NB4 (cell line): ENCODE measurements around the gene TMEM267.
A peak's percentile ranks its signal among the peaks of the same experiment; 100 is the strongest.

ENCODE experiments used
- MYC ChIP-seq: IDR thresholded peaks from 2 replicates; pipeline ENCODE4 v1.6.1; 2011; ENCODE audit warnings: low read depth, low read length
- POLR2A ChIP-seq: IDR thresholded peaks from 2 replicates; pipeline ENCODE4 v1.6.1; 2011; ENCODE audit warnings: mild to moderate bottlenecking; ENCODE audit not compliant: insufficient read length; ENCODE audit errors: extremely low read depth
- TF ChIP-seq, protein P1 (sequence below): IDR thresholded peaks from one replicate; pipeline ENCODE4 v1.5.1; 2012; ENCODE audit warnings: low read depth, low read length

DNA sequence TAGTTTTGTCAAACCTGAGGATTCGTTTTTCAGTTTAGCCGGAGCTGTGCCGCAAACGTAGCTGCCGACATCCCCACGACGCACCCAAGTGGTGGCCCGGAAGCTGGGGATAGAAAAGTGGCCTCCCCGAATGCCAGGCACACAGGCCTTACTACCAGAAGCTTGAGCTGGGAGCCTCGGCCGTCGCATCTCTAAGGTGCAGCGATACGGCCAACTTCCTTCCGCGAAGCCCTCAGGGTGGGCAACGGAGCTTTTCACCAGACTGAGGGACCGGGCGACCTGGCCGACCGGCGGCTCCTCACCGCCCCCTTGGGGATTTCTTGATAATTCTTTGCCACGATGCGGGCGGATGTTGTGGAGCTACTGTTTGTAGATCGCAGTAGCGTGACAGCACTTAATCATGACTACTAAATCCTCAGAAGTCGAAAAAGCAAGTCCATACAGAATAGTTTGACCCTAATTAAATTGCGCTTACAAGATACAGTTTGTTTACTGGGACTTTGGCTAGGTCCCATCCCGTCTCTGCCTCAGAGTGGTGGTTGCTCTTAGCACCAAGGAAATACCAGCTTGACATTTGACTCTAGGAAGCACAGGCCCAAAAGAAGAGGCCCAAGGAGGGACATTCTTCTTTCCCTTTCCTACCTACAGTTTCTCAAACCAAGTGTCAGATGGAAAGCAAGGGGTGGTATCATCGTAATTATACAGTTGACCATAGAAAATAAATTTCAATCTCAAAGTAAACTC is 613 bp upstream of the TMEM267 start:
- TF ChIP-seq, protein P1, sequence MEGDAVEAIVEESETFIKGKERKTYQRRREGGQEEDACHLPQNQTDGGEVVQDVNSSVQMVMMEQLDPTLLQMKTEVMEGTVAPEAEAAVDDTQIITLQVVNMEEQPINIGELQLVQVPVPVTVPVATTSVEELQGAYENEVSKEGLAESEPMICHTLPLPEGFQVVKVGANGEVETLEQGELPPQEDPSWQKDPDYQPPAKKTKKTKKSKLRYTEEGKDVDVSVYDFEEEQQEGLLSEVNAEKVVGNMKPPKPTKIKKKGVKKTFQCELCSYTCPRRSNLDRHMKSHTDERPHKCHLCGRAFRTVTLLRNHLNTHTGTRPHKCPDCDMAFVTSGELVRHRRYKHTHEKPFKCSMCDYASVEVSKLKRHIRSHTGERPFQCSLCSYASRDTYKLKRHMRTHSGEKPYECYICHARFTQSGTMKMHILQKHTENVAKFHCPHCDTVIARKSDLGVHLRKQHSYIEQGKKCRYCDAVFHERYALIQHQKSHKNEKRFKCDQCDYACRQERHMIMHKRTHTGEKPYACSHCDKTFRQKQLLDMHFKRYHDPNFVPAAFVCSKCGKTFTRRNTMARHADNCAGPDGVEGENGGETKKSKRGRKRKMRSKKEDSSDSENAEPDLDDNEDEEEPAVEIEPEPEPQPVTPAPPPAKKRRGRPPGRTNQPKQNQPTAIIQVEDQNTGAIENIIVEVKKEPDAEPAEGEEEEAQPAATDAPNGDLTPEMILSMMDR: peak; percentile 45
- no peak for TF ChIP-seq POLR2A
- peak; percentile 91 for TF ChIP-seq MYC
